Brain microvascular endothelial cell (primary cell): ENCODE data around the gene KDELR3.

Experiments used
- DNase-seq: peaks from one replicate; pipeline ENCODE4 v3.0.0-alpha.2; 2020
- H3K27ac ChIP-seq: fragments of 250-450 bp; sonication (Bioruptor Pico); 2 replicates; pipeline ENCODE4 v1.5.1; 2020; ENCODE audit warnings: mild to moderate bottlenecking, moderate library complexity
- H3K27me3 ChIP-seq: fragments of 250-450 bp; sonication (Bioruptor Pico); replicated peaks from 2 replicates; pipeline ENCODE4 v1.5.1; 2020; ENCODE audit warnings: mild to moderate bottlenecking
- H3K36me3 ChIP-seq: fragments of 250-450 bp; sonication (Bioruptor Pico); replicated peaks from 2 replicates; pipeline ENCODE4 v1.5.1; 2020; ENCODE audit warnings: mild to moderate bottlenecking
- H3K4me3 ChIP-seq: 2 replicates; pipeline ENCODE4 v1.5.1; 2011; ENCODE audit warnings: low read depth, mild to moderate bottlenecking, control low read depth, low read length, moderate library complexity
- in situ Hi-C: cut with HindIII; loops from 2 replicates; pipeline ENCODE4 v1.10.0; 2017; ENCODE audit warnings: low sequenced_read_pairs, low pct_ligation_motif_present
- TF ChIP-seq, protein P1 (sequence below): IDR thresholded peaks from 2 replicates; pipeline ENCODE4 v1.5.1; 2011; ENCODE audit warnings: low read depth, mild to moderate bottlenecking, moderate library complexity, low read length, control low read depth, inconsistent platforms; ENCODE audit errors: missing control alignments

Gene KDELR3

DNA sequence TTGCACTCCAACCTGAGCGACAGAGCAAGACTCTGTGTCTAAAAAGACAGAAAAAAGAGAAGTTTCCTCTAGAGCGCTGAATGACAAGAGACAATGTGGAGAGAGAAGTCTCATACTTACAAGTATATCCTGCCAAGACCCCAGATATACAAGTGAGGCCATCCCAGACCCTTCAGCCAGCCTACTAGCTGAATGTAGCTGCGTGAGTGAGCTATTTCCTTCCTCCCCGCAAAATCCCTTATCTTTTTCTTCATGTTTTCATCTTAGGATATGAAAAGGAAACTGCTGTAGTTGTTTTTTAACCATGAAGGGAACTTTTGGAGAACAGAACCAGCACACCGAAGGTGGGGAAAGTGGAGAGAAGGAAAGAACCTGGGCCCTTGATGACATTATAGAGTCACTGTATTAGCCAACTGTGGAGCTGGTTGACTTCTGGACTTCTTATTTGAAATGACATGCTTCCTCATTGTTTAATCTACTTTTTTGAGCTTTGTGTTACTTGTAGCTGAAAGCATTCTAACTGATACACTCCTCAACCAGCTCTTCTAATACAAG is 42.6 kb downstream of the KDELR3 start:
- no peak overlapping the region for H3K4me3 ChIP-seq
- in situ Hi-C loops: no loop called here
- no peak for DNase-seq
- TF ChIP-seq, protein P1, sequence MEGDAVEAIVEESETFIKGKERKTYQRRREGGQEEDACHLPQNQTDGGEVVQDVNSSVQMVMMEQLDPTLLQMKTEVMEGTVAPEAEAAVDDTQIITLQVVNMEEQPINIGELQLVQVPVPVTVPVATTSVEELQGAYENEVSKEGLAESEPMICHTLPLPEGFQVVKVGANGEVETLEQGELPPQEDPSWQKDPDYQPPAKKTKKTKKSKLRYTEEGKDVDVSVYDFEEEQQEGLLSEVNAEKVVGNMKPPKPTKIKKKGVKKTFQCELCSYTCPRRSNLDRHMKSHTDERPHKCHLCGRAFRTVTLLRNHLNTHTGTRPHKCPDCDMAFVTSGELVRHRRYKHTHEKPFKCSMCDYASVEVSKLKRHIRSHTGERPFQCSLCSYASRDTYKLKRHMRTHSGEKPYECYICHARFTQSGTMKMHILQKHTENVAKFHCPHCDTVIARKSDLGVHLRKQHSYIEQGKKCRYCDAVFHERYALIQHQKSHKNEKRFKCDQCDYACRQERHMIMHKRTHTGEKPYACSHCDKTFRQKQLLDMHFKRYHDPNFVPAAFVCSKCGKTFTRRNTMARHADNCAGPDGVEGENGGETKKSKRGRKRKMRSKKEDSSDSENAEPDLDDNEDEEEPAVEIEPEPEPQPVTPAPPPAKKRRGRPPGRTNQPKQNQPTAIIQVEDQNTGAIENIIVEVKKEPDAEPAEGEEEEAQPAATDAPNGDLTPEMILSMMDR: no peak
- H3K27me3 ChIP-seq: no peaks in the 10 kb centered on the region
- peaks cover 2% of the 10 kb centered on the region for H3K36me3 ChIP-seq
- H3K27ac ChIP-seq: no peak overlapping the region

DNA sequence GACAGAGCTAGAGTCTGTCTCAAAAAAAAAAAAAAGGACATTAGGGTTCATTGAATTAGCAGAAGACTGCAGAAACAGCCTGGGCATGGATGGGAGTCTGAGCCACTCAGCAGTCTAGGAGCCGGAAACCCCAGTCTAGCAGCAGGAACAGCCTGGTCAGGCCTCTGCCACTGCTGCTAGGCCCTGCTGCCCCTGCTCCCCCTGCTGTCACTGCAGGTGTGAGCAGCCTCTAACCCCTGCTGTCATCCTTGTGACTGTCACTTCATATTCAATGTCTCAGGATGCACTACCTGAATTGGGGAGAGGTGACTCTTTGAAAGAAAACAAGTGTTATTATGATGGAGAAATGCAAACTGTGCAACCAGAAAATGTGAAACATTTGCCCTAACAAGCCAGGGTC is 45.2 kb downstream of the KDELR3 start:
- no peaks in the 10 kb centered on the region for H3K36me3 ChIP-seq
- TF ChIP-seq, protein P1: no peak
- no peak overlapping the region for H3K4me3 ChIP-seq
- H3K27me3 ChIP-seq: no peaks in the 10 kb centered on the region
- in situ Hi-C loops: no loop called here
- no peak overlapping the region for H3K27ac ChIP-seq
- no peak for DNase-seq

DNA sequence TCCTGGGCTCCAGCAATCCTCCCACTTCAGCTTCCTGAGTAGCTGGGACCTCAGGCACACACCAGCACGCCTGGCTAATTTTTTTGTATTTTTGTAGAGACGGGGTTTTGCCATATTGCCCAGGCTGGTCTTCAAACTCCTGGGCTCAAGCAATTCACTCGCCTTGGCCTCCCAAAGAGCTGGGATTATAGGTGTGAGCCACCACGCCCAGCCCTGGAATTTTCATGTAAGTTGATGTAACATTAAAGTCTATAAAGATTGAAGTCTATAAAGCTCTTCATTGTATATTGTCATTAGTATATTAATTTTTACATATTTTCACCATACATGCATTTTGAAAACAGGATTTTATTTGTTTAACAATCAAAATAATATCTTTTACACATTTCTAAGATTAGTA is 50.7 kb downstream of the KDELR3 start:
- in situ Hi-C loops: no loop called here
- TF ChIP-seq, protein P1: no peak
- no peaks in the 10 kb centered on the region for H3K36me3 ChIP-seq
- H3K27me3 ChIP-seq: no peaks in the 10 kb centered on the region
- no peak overlapping the region for H3K27ac ChIP-seq
- DNase-seq: no peak
- H3K4me3 ChIP-seq: no peak overlapping the region

DNA sequence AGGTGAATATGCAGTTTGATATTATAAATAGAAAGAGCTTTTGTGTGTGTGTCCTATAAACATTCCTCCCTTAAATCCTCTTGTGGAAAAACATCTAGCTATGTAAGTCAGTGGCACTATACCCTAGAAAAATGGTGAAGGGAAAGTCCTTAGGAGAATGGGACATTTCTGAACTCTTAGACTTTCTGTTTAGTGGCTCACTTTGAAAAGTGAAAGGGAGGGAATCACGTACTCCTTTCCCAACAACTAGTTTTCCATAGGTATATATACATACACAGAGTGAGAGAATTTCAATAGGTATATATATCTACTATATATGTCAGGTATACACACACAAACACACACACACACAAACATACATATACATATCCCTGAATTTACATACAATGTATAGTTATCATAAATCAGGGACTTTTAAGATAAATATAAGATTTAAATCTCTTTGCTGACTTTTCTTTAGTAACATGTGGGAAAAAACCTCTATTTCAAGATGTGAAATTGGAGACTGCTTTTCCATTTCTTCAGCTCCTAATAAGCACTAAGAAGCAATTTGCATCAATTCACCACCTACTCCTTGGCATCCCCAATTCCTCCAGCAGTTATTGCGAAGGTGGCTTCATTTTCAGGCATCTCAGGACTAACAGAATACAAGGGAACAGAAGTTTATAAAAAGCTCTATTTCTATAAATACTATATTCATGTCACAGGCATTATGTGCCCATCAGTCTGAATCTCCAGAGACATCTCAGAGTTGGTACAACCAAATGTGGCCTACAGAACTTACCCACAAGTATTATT is 51.8 kb downstream of the KDELR3 start:
- TF ChIP-seq, protein P1: no peak
- no peak for DNase-seq
- H3K4me3 ChIP-seq: no peak overlapping the region
- in situ Hi-C loops: no loop called here
- no peak overlapping the region for H3K27ac ChIP-seq
- no peaks in the 10 kb centered on the region for H3K36me3 ChIP-seq
- no peaks in the 10 kb centered on the region for H3K27me3 ChIP-seq

DNA sequence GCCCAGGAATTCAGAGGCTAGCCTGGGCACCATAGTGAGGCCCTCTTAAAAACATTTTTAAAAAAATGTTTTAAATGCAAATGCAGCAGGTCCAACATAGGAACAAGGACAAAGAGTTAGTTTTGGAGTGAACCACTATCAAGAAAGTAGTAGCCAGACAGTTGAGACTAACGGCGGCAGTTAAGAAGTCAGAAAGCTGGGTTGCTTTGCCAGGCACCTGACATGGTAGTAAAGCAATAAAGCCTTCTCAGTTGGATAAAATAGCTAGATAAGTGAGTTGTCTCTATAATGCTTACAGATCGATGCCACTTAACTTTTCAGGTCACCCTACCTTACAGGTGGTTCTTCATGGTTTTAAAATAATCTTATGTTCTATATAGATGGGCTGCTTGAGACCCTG is 55.1 kb downstream of the KDELR3 start:
- TF ChIP-seq, protein P1: no peak
- in situ Hi-C loops: no loop called here

DNA sequence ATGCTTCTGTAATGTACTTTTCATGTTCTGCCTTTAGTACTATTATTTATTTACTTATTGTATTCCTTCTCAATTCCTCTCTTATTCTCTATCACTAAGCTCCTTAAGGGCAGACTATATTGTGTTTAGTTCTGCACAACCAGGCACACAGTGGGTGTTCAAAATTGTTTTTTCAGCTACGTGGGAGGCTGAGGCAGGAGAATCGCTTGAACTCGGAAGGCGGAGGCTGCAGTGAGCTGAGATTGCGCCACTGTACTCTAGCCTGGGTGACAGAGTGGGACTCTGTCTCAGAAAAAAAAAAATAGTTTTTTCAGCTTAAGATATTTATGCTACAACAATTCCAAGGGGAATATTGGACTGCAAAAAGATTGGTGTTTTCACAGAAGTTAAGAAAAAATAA is 55.6 kb downstream of the KDELR3 start:
- Histone ChIP-seq H3K27me3 (no peaks in the 10 kb centered on the region), H3K27ac (no peak overlapping the region), H3K36me3 (no peaks in the 10 kb centered on the region), H3K4me3 (no peak overlapping the region)
- TF ChIP-seq, protein P1: no peak
- no peak for DNase-seq
- in situ Hi-C loops: no loop called here

More for the DNA sequence above, 55.1 kb downstream of the KDELR3 start:
- Histone ChIP-seq H3K27ac (no peak overlapping the region), H3K36me3 (no peaks in the 10 kb centered on the region), H3K4me3 (no peak overlapping the region), H3K27me3 (no peaks in the 10 kb centered on the region)
- no peak for DNase-seq
